NK-92 treated with Interleukin-12 subunit alpha and Interleukin-12 subunit beta, amount 100 ng/mL, for 24 hours (cell line): ENCODE data around the gene CSNK1E.

Source experiments
- DNase-seq: peaks from one replicate; lab custom pipeline; 2025; lab: John Stamatoyannopoulos, UW

Gene CSNK1E

DNA sequence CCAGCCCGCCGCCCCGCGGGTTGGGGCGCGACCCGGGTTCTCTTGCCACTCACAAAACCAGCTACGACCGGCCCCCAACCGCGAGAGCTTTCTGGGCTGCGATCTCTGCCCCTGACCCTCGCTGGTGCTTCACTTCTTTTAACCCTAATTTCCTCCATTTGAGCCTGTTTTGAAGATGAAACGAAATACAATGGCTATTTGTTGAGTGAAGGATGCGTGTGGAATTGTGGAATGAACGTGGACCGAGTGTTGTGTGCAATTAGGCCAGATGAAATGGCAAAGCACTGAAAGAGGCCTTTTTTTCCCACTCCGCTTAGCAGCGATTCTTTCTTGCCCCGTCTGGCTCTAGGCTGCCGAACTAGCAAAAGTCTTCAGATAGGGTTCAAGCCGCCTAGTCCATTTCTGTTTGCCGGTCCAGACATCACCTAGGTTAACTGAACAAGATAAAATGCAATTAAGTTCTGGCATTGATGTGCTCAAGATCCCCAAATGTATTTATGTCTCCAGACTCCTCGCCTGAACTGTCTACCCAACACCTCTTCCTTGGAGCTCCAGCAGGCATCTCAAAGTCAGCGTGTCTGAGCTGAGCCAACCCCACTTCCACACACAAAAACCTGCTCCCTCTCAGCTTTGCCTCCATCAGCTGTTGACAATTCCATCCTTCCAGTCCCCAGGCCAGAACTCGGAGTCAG lies 44.0 kb downstream of the CSNK1E start:
- no peak for DNase-seq

DNA sequence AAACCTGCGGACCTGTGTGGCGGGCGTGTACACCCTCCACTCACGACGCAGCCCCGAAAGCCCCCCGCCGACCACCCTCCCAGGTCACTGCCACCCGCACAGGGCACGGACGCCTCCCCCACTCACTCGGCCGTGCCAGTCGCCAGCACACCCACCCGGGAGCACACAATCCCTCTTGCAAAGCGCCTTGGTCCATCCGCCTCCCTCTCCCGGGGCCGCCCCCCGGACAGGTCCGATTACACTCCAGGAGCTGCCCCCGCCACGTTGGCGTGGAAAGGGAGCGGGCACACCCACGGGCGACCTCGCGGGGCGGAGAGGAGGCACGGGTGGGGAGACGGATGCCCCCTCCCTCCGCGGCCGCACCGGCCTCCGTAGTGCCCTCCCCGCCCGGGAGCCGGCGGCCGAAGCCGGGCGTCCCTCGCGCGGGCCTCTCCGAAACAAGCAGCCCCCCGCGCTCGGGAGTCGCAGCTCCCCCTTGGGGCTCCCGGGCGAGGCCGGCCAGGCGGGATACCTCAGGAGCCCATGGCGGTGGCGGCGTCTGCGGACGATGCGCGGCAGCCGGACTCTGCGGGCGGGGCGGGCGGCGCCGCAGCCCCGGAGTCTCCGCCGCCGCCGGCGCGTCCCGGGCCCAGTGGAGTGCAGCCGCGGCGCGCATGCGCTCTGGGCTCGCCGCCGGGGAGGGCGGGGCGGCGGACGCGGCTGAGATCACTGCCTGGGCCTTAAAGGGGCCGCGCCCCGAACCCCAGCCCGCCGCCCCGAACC lies 44.7 kb downstream of the CSNK1E start, which contains the start of gene TMEM184B:
Gene TMEM184B (minus strand): TSS at position 638 of the 762 bp plus-strand sequence. CDS start 25,049 bp downstream, outside the sequence.
- DNase-seq = peak; percentile 50

DNA sequence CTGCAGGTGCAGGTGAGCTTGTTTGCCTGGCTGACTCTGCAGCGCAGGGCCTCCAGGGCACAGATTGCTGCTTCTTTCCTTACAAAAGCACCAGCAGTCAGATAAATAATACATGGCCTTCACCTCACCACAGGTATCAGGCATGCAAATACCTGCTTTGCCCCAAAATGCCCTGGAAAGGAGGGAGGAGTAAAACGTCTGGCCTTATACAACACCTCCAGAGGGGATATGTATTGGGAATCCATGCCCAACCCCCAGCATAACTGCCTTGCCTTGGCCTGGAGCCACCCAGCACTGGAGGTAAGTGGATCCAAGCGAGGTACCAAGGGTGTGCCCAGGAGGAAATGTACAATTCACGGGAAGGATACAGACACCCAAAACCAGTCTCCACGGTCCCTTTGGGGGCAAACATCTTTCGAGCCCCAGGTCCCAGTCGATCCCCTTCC lies 45.3 kb downstream of the CSNK1E start:
- DNase-seq = no peak

DNA sequence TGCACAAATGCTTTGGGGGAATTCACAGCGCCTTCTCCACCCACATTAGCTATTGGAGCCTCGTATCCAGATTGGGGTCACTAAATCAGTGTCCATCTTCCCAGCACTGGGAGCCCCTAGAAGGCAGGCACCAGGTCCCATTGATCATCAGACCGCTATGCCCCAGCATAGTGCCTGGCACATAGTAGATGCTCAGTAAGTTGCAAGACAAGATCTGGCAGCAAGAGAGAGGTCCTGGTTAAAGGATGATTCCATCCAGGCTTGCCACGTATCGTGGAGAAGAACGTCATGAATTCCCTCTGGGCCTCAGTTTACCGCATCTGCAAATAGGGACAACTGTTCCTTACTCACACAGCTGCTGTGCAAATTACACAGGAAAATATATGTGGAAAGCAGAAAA lies 46.1 kb downstream of the CSNK1E start:
- DNase-seq = no peak

DNA sequence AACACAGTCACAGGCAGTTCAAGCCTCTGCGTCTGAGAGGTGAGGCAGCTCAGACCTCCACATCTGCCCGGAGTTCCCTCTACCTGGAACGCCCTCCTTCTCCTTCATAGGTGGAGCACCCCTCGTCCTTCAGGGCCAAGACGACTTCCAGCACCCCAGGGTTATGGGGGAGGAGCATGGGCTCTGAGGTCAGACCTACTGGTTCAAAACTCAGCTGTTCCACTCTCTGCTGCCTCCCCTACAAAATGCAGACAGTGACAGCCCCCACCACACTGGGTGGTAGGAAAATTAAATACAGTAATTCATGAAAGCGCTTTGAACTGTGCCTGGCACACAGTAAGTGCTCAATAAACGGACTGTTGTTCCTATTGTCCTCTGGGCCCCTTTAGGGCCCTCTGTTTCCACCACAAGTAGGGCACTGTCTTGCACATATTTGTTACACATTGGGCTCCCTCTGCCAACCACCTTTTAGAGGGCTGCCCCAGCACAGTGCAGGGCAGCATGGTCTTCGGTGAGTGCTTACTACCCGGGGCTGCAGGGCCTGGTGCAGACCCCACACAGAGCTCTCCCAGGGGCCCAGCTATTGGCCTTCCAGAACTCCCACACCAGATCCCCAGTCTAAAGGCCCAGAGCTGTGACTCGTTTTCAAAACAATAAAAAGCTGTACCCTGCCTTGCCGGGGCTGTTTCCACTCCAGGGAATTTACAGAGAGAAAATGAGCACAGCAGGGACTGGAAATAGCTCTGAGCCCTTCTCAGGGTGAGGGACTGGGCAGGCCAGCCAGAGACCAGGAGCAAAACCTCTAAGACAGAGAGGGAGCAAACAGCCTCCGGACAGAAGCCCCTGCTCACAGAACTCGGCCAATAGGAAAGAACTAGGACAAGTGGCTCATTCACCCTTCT lies 46.9 kb downstream of the CSNK1E start:
- no peak for DNase-seq

DNA sequence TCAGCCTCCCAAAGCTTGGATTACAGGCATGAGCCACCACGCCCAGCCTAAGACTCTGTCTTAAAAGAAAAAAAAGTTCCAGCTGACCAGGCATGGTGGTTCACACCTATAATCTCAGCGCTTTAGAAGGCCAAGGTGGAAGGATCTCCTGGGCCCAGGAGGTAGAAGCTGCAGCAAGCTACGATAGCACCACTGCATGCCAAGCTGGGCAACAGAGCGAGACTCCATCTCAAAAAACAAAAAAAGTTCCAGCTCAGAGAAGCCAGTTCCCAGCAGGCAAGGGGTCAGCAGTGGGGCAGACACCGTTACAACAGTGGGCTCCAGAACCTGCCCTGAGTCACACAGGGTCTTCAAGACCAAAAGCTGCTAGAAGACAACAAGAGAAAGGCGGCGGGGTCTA lies 47.8 kb downstream of the CSNK1E start:
- no peak for DNase-seq

DNA sequence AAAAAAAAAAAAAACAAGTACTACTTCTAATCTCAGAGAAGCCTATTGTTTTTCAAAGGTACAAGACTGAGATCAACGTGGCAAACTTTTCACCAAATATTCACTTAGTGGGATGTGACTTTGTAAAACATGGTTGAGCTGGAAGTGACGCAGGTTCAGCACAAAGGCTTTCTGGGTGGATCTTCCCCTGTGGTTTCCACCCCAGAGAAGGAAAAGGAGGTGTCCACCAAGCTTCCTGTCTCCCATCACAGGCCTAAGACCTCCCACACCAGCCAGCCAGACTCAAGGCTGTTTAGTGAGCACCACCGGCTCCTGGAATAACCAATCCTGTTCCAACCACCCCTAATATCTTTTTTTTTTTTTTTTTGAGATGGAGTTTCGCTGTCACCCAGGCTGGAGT lies 50.1 kb downstream of the CSNK1E start:
- no peak for DNase-seq

DNA sequence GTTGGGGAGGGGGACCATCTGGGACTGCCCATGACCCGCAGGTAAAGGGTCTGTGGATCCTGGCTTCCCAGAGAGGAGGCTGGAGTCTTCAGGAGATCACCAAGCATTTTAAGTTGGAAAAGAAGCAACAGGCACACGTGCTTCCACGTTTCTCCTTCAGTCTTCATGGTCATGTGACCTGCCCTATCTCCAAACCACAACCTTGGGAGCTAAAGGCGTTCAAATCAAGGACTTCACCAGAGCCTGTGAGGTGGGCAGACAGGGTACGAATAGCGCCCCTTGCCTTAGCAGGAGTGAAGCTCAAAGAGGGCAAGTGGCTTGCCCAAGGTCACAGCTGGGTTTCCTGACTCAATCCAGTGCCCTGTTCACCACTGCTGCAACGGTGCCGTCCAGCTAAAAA lies 51.1 kb downstream of the CSNK1E start:
- no peak for DNase-seq

DNA sequence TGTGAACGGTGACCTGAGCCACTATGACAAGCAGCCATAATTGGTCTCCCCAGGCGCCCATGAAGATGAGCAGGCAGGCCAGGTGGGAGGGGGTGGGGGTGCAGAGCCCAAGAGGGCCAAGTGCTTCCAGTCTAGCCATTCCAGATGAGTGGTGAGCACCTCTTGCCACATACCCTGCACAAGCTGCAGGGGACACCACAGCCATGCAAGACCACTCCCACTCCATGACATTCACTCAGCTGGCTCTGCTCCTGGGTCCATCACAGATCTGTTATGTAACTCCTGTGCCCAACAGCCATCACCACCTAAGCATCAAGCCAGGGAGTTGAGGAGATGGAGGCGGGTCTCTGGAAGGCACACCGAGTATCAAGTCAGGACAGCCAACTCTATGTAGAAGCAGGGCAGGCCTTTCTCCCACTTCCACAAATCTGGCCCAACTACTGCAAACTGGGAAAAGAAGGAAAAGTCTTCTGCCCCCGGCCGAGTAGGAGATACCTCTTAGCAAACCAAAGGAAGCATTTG lies 52.9 kb downstream of the CSNK1E start:
- no peak for DNase-seq

DNA sequence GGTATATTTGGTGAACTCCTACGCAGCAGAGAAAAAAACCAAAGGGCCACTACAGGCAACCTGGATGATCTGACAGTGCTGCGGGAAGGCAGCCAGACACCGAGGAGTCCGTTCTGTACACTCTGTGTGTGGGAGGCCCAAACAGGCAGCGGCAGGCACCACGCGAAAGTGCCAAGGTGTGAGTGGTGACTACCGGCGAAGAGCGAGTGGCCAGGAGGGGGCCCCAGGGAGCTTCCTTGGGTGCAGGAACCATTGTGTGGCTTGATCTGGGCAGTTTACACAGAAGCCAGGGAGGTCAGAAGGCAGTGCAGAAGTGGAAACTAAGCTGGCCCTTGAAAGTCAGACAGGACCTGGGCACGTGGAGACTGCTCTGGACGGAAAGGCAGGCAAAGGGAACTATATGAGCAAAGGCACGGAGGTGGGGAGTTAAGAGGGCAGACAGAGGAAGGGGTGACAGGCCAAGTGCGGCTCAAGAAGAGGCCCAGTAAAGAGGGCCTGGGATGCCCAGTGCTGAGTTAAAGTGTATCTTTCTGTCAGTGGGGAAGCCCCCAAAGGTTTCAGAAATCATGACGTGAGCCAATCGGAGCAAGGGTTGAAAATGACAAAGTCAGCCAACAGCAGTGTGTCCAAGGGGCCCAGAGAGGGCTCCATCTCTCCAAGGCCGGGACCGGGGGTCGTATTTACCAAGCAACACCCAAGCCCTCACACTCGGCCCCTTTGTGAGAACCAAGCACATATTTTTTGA lies 55.0 kb downstream of the CSNK1E start:
- DNase-seq = peak; percentile 7

DNA sequence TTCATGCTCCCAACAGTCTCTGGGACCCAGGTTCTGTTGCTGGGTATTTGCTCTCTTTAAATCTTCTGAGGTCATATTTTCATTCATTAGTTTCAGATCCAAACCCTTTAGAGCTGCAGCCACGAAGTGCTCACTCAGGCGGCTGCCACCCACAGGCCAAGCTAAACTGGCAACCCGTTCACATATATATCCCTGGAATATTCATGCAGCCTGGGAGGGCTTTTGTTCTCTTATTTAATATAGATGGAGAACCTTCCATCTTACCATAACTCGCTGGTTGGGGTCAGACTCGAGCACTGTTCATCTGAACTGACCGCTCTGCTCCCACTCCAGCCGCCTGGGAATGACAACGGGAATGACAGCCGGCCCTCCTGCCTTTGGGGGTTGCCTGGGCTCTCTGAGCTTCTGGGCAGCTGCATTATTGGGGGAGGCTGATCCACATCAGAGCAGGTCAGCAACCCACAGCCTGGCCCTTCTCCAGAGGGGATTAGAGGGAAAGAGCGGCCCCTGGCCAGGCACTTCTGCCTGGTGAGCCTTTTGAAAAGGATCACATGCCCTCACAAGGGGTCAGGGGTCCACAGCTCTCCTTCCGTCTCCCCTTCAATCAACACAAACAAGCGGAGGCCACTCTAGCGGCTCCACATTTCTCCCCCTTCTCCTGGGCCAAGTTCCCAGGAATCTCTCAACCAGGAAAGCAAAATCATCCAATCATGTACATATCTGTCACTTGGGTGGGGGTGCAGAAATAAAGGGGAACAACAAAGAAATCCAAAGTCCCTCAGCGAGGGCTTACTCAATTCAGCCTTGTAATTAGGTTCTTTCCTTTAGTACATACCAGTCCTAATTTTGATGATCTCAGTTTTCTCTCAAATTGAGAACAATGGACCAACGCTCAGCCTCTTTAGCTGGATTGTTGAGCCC lies 56.2 kb downstream of the CSNK1E start:
- DNase-seq = no peak

DNA sequence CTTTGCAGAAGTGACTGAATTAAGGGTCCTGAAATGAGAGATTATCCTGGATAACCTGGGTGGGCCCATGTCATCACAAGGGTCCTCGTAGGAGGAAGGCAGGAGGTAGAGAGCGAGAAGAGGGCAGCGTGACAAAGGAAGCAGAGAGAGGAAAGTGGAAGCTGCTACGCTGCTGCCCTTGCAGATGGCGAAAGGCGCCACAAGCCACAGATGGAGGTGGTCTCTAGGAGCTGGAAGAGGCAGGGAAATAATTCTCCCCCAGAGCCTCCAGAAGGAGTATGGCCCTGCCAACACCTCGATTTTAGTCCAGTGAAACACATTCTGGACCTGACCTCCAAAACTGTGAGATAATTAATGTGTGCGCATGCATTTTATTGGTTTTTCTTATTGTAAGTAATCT lies 57.9 kb downstream of the CSNK1E start:
- no peak for DNase-seq

DNA sequence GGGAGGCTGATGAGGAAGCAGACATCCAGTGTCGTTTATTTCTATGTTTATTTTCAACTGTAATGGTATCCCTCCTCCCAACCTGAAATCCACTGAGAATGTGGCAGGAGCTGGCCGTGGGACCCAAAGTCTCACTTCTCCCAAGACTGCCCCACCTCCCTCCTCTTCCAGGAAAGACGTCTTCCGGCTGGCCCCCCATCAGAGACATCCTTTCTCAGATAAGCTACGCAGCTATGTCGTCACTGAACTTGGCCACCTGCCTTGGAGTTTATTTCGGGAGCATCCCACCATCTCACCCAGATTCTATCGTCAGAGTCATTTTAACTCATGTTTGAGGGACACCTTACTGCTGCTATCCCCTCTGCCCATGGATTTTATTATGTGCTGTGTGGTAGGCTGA lies 58.3 kb downstream of the CSNK1E start:
- no peak for DNase-seq

DNA sequence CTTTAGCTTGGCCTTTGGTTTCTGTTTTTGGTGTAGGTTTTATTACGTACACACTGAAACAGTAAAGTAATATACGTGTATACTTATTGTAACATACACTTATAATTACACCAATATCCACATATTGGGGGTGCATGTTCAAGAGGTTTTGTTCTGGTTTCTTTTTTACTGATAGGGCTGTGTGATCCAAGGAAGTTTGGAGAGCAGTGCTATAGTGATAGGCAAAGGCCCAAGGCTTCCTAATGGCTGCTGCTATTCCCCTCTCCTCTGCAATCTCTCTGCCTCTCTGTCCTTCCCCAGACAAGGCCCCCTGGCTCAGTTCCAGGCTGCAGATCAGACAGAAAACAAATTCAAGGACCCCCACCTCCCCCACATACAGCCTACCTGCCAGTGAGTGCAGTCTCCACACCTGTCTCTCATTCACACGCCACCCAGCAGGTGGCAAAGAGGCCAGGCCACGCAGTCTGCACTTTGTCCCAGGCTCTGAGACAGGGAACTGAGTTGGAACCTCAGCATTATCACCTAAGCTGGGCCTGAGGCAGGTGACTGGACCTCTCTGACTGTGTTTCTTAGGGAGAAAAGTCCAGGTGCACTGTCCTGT lies 59.5 kb downstream of the CSNK1E start:
- no peak for DNase-seq

DNA sequence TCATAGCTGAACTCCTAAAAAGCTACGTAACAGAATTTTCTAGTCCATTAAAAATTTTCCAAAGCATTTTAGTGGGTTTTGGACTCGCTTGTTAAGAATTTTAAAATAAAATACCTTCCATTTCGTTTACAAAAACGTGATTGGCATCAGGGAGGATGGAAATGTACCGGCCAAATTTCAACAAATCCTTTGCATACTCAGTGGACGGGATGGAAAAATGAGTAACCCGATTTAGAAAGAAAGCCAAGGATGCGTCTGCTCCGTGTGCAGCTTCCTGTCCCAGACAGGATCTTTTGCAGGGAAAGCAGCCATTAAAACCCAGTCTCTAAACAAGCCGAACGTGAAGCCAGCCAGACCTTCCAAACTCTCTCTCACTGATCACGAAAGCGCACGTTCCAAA lies 60.1 kb downstream of the CSNK1E start:
- no peak for DNase-seq

DNA sequence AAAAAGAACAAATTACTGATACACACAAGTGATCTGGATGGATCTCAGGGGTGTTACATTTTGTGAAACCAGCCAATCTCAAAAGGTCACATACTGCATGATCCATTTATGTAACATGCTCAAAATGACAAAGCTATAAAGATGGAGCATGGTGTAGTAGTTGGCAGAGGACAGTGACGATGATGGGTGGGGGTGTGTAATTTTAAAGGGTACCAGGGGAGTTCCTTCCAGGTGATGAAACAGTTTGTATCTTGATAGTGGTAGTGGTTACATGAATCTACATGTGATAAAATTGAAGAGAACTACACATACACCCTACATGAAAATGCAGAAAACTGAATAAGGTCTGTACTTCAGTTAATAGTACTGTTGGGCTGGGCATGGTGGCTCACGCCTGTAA lies 61.5 kb downstream of the CSNK1E start:
- DNase-seq = no peak

DNA sequence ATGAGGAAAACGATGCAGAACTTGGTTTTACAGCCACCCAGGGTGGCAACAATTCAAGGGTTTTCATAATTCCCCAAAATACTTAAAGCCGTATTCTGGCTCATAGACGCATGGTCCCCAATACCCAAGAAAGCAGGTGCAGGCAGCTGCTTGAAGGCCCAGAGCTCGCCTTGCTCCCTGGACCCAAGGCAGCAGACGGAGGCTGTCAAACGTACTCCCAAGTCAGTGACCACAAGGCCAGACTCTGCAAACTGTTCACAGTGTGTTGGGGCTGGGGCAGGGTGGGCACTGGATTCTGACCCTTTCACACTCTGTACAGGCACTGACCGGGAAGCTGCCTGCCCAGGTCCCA lies 65.9 kb downstream of the CSNK1E start:
- DNase-seq = no peak

DNA sequence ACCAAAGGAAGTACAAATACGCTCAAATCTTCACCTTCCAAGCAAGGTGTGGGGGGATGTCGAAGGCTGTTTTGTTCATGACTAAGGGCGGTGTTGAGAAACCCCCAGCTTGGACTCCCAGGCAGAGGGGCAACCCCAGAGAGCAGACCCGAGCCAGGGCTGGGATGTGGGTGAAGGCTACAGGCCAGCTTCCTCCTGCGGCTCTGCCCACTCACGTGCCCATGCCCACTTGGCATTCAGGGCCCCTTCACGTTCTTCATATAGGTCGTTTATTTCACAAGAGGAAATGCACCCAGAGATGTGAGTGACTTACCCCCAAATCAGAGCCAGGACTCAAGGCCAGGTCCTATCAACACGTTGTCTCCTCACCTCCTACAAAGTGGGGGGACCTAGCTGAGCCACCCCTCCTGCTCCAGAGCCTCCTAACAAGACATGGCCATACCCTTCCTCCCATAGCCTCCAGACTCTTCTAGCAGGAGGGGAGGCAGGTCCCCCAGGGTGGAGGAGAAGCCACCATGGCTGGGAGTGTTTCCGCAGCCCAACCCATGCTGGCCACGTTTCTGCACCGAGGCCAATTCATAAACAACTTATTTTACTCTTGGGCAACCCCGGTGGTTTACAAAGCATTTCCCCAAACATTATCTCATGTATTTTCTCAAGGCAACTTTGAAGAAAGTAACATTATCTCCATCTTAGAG lies 66.4 kb downstream of the CSNK1E start:
- no peak for DNase-seq

DNA sequence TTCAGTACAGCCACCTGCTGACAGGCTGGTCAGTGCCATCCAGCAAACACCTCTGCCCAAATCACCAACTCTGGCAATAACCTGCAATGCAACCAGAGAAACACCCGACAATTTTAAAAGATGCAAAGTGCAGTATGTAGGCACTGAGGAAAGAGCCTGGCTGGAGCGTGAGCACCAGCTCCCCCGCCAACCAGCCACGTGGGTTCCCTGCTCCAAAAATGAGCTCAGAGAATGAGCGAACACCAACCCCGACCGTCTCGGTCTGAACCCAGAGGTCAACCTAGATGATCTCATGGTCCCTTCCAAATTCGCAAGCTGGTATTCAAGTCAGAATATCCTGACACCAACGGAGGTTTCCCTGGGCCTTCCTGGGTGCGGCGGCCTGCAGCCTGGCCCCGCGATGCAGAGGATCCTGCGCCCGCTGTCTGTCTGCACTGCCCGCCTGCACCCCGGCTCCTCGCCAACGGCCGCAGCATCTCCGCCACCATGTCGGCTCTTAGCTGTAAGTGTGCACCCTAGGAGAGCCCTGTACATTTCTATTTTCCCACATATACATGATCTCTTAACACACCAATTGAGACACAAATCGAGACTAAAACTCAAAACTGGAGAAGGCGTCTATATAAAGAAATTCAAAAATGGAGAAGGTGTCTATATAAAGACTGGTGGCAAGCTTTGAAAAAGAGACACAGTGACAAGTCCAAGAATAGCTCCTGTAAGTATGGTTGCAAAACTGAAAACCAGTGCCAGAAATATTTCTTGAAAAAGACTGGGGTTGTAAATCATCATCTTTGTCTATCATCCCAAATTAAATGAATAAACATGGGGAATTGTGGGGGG lies 67.2 kb downstream of the CSNK1E start:
- DNase-seq = no peak
